Naive thymus-derived CD4-positive, alpha-beta T cell (primary cell): ENCODE results near the gene UQCRH. TPM values are rescaled to one million over a fixed set of nuclear protein-coding genes. Genes with fewer than 3 reads are reported as not detected.

Experiments used
- polyA plus RNA-seq, 2 donors: library from polyadenylated mRNA; unstranded; fragments of 300-500 nt; fragmentation: Illumina TruSeq; gene quantifications; one replicate each; pipeline ENCODE4 v1.2.3, GENCODE V29; 2021
- total RNA-seq, 6 experiments: library from RNA in 5 of 6; stranded (reverse) in 5 of 6; gene quantifications; 1 replicate in 5 of 6; 2 replicates in 1 of 6; pipeline ENCODE4 v1.2.3 and lab custom pipeline; 2021 to 2026

The UQCRH gene
- total and polyA plus RNA-seq, 7 experiments from 2014 or later, result 107 to 332 (median 137) TPM

Other genes with a start within 250 kb of the UQCRH start
- gene PIK3R3, start 171.1 kb upstream of the UQCRH start, total RNA-seq, result 1 to 10 TPM in 1 of 5 experiments, under 1 TPM in 4; 0.16 to 3.0 (median 0.56) TPM
- under 1 TPM in 1 of 2 donors, not detected in 1; 0.03 TPM for gene PIK3R3, start 171.1 kb upstream of the UQCRH start, polyA plus RNA-seq
- not detected for gene TSPAN1, start 128.6 kb upstream of the UQCRH start, total RNA-seq
- gene TSPAN1, start 128.6 kb upstream of the UQCRH start, polyA plus RNA-seq, result not detected
- not detected for gene P3R3URF, start 127.2 kb upstream of the UQCRH start, total RNA-seq
- not detected for gene P3R3URF, start 127.2 kb upstream of the UQCRH start, polyA plus RNA-seq
- gene POMGNT1, start 105.3 kb upstream of the UQCRH start, total RNA-seq, result 10 to 100 TPM; 35.7 to 58.6 (median 41.9) TPM
- gene POMGNT1, start 105.3 kb upstream of the UQCRH start, polyA plus RNA-seq, result 10 to 100 TPM; 34.6 to 35.5 TPM
- 1 to 10 TPM in 2 of 5 experiments, under 1 TPM in 3; 0.12 to 1.3 (median 0.20) TPM for gene LURAP1, start 100.4 kb upstream of the UQCRH start, total RNA-seq
- not detected for gene LURAP1, start 100.4 kb upstream of the UQCRH start, polyA plus RNA-seq
- 10 to 100 TPM in 1 of 5 experiments, 1 to 10 TPM in 3, under 1 TPM in 1; 0.94 to 31.9 (median 2.1) TPM for gene RAD54L, start 55.9 kb upstream of the UQCRH start, total RNA-seq
- 1 to 10 TPM in 1 of 2 donors, not detected in 1; 1.2 TPM for gene RAD54L, start 55.9 kb upstream of the UQCRH start, polyA plus RNA-seq
- 10 to 100 TPM; 34.4 to 50.5 (median 37.2) TPM for gene LRRC41, start 82 bp upstream of the UQCRH start, total RNA-seq
- 10 to 100 TPM; 52.0 to 63.4 TPM for gene LRRC41, start 82 bp upstream of the UQCRH start, polyA plus RNA-seq
- 10 to 100 TPM; 27.1 to 30.7 (median 29.0) TPM for gene NSUN4, start 37.1 kb downstream of the UQCRH start, total RNA-seq
- gene NSUN4, start 37.1 kb downstream of the UQCRH start, polyA plus RNA-seq, result 10 to 100 TPM; 10.2 to 17.3 TPM
- gene FAAH, start 90.6 kb downstream of the UQCRH start, total RNA-seq, result 10 to 100 TPM in 2 of 5 experiments, 1 to 10 TPM in 3; 3.8 to 17.1 (median 8.5) TPM
- 1 to 10 TPM; 1.6 to 4.3 TPM for gene FAAH, start 90.6 kb downstream of the UQCRH start, polyA plus RNA-seq
- gene DMBX1, start 186.1 kb downstream of the UQCRH start, total RNA-seq, result not detected
- not detected for gene DMBX1, start 186.1 kb downstream of the UQCRH start, polyA plus RNA-seq
- not detected for gene KNCN, start 247.9 kb downstream of the UQCRH start, total RNA-seq
- gene KNCN, start 247.9 kb downstream of the UQCRH start, polyA plus RNA-seq, result not detected